AG08396 (cell line): ENCODE results near the gene DNAH3.
"Not testable (repeated sequence)": the region's sequence is repeated elsewhere in the genome, so short reads cannot be mapped to it uniquely, and the experiment has no call there.

Experiments used
- DNase-seq: peaks from one replicate; pipeline ENCODE4 v3.0.0; 2012; ENCODE audit warnings: low spot score, mixed read lengths

DNAH3 gene

DNA sequence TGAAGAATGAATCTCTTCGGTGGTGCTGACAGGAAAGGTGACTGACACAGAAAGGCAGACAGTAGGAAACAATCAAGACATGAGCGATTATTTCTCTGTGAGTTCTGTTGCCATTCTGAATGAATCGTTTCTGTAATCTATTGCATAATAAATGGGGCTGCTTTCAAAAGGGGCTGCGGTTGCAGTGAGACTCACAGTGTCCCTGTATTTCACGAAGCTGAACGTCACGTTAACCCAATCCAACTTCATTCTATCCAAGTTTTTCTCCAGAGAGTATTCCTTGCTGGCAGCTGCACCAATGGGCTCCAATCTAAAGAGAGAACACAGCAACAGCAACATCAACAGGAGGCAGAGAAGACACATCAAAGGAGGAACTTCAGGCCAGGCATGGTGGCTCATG lies 75.4 kb downstream of the DNAH3 start:
- DNase-seq, result no peak

DNA sequence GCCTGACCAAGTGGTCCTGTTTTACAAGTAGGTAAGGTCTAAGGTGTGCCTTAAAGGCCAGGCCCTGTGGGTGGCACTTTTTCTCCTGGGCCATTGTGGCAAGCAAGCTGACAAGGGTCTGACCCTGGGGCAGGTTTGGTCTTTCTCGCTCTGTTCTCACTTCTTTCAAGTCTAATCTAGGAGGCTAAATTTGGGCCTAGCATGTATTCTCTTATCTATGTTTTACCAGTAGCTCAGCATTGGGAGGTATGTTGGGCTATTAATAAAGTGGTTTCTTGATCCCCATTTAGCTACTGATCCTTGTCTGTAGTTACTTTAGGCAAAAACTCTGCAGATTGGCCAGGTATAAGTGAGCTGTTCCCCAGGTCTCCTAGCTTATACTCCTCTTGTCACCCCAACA lies 77.7 kb downstream of the DNAH3 start:
- DNase-seq, result no peak

DNA sequence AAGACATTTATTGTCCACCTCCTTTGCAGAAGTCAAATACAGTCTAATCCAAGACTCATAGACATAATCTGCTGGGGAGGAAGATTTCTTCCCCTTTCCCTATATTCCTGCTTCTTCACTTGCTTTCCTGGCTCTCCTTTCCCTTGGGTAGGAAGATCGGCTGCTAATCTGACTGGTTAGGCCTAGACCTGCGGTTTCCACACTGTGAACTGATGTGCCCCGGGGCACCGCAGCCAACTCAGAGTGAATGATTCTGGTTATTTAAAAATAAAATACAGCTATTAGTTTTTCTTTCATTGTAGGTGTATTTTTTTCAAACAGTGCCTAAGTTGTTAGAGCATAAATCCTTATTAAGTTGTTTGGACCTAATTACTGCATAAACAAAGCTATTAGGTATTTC lies 78.9 kb downstream of the DNAH3 start:
- DNase-seq, result no peak

DNA sequence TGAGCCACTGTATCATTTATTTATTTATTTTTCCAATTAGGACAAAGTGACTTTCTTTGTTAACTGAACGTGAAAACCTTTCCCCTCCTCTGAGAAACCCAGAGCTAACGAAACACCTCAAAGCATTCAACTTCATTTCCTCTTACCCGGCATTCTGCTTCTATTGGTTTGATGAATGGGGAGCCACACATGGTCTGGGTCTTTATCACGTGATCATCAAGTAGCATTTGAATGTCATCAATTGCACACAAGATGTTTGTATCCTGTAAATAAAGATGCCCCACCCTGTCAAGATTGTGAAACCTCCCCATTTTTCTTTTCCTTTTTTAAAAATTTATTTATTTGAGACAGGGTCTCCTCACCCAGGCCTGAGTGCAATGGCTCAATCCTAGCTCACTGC lies 80.1 kb downstream of the DNAH3 start:
- DNase-seq, result no peak

DNA sequence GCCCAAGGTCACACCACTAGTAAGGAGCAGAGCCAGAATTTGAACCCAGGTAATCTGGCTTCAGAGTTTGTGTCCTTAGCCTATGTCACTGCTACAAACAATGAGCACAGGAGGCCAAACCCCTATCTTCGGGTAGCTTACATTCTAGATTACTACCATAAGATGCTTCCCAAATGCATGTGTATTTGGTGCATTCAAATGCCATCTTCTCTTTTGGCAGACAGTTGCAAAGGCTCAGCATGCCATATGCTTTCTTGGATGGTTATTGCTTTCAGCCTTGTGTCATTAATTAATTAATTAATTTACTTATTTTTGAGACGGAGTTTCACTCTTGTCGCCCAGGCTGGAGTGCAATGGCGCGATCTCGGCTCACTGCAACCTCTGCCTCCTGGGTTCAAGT lies 80.7 kb downstream of the DNAH3 start:
- DNase-seq, result no peak

DNA sequence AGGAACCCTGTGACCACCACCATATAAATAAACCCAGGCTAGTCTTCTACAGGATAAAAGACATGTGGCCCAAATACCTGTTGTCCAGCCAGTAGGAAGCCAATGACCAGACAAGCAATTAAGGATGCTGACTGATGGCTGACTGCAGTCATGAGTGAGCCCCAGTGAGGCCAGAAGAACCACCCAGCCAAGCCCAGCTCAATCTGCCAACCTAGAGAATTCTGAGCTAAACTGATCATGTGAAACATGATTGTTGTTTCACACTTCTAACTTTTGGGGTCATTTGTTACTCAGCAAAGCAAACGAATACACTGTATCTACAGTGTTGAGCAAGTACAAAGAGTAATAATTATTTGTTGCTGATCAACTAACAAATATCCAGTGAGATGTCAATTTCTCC lies 86.4 kb downstream of the DNAH3 start:
- no peak for DNase-seq

DNA sequence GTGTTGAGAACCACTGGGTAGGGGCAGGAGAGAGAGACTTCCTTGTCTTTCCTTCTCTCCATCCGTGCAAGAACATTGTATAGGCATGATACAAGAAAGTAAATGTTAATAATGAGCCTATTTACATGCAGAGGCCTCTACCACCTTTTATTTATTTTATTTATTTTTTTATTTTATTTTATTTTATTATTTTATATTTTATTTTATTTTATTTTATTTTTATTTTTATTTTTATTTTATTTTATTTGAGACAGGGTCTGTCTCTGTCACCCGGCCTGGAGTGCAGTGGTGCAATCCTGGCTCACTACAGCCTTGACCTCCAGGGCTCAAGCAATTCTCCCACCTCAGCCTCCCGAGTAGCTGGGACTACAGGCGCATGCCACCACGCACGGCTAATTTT lies 87.3 kb downstream of the DNAH3 start:
- not testable (repeated sequence) for DNase-seq

DNA sequence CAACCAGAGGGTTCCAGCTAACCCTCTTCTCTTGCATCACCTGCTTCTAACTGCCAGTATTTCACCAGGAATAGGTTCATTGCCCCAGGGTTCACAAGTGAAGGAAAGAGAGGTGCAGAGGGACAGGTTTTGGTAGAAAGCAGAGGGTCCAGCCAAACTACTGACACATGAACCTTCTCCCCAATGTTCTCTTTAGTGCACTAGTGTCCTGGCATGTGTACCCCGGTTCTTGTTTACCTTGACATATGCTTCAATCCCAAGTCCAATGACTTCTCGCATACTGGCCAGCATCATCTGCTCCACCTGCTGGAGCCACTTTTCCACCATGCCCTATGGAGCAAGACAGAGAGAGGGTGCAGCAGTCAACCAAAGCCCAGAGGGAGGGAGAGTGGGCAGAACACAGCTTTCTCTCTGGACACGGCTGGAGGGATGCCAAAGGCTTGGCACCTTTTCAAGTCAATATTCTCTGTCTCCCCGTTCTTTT lies 90.6 kb downstream of the DNAH3 start:
- no peak for DNase-seq

DNA sequence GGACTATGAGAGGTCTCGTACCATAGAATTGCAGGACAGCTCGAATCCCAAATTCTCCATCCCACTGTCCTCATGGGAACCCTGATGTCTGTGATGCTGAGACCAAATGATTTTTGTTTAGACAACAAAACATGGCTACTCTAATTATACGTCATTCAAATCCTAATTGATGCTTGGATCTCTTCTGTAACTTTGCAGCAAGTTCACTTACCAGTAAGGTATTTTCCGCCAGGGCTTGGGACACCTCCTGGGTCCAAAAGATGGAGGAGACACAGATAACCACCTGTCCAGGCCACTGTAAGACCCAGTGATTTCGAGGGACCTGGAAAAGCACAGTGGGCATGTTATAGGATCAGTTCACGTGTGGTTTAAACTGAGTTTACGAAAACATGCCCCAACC lies 92.8 kb downstream of the DNAH3 start:
- DNase-seq, result no peak

DNA sequence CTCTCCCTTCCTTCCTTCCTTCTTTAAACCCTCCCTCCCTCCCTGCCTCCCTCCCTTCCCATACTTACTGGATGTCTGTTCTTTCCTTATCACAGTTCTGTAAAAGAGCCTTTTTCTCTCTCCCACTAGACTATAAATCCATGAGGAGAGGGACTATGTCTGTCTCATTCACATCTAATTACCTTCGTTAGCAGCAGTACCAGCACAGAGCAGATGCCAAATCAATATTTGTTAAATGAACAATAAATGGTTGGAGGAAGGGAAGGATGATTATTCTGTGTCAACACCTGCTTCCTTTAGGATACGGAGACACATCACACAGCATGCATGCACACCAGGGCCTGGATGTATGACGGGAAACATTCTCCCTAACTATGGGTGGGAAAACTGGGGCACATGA lies 94.2 kb downstream of the DNAH3 start:
- DNase-seq, result no peak

DNA sequence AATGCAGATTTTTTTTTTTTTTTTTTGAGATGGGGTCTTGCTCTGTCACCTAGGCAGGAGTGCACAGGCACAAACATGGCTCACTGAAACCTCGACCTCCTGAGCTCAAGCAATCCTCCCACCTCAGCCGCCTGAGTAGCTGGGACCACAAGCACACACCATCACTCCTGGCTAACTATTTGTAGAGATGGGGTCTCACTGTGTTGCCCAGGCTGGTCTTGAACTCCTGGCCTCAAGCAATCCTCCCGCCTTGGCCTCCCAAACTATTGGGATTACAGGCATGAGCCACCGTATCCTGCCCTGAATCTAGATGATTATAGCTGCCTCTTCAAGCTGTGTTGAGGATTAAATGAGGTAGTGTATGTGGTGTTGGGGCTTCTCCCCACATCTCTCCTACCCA lies 94.9 kb downstream of the DNAH3 start:
- not testable (repeated sequence) for DNase-seq

DNA sequence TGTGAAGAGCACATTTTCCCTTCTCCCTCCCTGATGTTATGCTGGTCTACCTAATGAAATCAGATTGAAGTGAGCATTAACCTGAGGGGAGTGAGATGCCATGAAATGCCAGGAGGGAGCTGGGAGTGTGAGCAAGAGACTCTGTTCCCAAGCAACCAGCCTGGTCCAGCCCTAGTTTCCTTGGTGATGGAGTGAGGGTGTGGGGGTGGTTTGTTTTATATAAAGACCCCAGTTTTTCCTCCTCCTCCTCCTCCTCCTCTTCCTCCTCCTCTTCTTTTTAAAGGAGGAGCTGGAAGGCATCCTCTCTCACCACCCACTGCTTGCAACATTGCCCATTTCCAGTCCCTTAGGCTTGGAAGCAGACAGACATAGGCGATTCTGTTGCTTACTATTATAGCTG lies 97.1 kb downstream of the DNAH3 start:
- DNase-seq, result no peak

DNA sequence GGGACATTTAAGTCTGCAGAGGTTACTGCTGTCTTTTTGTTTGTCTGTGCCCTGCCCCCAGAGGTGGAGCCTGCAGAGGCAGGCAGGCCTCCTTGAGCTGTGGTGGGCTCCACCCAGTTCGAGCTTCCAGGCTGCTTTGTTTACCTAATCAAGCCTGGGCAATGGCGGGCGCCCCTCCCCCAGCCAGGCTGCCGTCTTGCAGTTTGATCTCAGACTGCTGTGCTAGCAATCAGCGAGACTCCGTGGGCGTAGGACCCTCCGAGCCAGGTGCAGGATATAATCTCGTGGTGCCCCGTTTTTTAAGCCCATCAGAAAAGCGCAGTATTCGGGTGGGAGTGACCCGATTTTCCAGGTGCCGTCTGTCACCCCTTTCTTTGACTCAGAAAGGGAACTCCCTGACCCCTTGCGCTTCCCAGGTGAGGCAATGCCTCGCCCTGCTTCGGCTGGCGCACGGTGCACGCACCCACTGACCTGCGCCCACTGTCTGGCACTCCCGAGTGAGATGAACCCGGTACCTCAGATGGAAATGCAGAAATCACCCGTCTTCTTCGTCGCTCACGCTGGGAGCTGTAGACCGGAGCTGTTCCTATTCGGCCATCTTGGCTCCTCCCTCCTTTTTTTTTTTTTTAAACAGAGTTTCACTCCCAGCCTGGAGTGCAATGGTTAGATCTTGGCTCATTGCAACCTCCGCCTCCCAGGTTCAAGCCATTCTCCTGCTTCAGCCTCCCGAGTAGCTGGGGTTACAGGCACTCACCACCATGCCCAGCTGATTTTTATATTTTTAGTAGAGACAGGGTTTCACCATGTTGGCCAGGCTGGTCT lies 102.3 kb downstream of the DNAH3 start:
- DNase-seq, result not testable (repeated sequence)

DNA sequence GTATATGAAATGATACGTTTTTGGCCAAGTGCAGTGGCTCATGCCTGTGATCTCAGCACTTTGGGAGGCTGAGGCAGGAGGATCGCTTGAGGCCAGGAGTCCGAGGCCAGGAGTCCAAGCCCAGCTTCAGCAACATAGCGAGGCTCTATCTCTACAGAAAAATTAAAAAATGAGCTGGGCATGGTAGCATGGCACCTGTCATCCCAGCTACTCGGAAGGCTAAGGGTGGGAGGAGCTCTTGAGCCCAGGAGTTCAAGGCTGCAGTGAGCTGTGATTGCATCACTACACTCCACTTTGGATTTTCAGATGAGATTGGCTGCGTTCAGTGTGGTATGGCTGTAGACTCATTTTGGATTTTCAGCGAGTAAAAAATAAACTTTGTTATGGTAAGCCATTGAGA lies 112.4 kb downstream of the DNAH3 start:
- DNase-seq, result no peak

DNA sequence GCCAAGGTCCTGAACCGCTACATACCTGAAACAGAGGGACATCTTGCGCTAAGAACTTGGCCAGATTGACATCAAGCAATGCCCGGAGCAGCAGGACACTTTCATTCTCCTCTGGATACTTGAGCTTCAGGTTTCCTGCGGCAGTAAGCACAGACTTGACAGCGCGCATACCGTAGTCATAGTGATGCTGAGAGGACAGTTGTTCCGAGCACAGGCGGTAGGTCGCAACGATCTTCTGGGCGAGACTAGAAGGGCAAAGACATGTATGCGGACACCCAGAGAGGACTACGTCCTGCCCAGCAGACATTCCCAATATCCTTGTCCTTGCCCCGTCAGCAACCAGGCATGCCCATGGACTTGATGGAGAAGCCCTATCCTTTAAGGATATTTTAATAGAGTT lies 112.9 kb downstream of the DNAH3 start:
- no peak for DNase-seq

DNA sequence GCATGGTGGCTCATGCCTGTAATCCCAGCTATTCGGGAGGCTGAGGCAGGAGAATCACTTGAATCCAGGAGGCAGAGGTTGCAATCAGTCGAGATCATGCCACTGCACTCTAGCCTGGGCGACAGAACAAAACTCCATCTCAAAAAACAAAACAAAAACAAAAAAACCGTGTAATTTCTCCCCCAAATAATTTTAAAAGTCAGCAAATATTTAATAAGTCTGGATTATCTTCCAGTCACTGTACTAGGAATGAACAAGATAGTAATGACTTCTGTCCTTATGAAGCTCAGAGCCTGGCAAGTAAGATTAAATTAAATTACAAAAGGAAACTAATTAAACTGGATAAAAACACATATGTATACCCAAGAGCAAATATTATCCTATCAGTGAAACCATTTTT lies 113.5 kb downstream of the DNAH3 start:
- DNase-seq, result no peak

DNA sequence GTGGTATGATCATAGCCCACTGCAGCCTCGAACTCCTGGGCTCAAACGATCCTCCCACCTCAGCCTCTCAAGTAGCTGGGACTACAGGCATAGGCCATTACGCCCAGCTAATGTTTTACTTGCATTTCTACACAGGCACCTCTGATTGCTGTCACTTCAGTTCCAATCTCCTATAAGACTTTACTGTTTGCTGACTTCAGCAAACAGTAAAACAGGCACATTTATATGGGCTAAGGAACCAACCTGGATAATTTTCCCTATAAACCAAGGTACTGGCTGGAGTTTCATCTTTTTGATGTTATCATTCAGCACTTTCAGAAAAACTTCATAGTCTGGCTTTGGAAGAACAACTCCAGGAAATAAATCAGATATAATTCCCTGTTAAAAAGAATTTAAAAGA lies 114.2 kb downstream of the DNAH3 start:
- DNase-seq, result no peak

DNA sequence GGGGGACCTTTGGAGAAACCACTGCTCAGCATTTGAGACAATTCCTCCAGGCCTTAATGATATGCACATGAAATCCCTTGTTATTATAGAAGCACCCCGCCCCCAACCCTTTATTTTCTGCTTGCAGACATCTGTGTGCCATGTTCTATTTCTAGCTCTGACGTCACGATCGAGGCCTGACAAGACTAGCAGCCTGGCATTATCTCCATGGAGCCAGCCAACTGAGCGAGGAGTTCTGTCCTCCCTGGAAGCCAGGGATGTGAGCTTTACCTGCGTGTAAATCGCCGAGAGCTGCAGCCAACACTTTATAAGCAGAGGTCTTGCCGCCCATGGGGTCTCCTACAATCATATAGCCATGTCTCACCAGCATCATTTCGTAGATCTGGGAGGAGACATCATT lies 116.9 kb downstream of the DNAH3 start:
- no peak for DNase-seq

DNA sequence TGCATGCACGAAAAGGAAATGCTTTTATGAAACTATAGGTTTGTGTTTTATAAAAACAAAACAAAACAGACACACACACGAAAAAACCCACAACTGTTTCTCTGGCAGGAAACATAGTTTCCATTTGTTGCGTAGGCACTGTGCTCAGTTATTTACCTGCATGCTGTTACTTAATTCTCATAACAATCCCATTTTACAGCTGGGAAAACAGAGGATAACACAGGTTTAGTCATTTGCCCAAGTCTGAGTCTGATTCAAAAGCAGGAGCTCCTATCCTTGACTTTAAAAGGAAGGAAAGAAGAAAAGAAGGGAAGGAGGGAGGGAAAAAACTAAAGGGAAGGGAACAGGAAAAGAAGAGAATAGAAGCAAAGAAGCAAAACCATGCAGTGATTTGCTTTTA lies 117.4 kb downstream of the DNAH3 start:
- no peak for DNase-seq

DNA sequence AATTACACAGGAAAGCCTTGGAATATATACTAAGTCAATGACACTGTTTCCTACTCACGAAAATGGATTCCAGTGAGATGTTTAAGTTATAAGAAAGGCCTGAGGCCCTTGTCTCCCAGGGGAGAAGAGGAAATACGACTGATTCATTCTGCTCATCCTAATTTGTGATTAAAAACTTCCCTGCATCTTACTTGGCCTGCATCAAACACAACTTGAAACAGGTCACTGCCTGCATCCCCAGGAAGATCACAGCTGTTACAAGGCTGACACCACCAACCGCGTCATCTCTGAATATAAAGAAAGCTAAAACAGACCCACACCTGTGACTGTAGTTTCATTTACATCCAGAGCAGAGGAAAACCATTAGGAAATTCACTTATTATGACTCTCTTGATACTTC lies 121.9 kb downstream of the DNAH3 start:
- DNase-seq, result no peak

DNA sequence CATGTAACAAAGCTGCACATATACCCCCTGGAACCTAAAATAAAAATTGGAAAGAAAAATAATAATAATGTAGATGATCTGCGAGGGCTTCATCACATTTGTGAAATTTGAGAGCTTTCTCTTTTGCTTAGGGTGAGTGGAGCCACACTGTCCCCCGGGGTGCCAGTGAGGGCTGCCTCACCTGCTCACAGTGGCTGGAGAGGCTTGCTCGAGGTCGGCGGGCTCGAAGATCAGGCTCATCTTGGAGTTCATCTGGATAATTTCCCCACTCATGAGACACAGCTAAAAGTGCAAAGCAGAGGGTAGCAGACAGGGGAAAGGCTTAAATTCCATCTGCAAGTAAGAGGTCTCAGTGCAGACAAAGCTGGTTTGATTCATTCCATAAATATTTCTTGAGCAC lies 123.8 kb downstream of the DNAH3 start:
- no peak for DNase-seq

DNA sequence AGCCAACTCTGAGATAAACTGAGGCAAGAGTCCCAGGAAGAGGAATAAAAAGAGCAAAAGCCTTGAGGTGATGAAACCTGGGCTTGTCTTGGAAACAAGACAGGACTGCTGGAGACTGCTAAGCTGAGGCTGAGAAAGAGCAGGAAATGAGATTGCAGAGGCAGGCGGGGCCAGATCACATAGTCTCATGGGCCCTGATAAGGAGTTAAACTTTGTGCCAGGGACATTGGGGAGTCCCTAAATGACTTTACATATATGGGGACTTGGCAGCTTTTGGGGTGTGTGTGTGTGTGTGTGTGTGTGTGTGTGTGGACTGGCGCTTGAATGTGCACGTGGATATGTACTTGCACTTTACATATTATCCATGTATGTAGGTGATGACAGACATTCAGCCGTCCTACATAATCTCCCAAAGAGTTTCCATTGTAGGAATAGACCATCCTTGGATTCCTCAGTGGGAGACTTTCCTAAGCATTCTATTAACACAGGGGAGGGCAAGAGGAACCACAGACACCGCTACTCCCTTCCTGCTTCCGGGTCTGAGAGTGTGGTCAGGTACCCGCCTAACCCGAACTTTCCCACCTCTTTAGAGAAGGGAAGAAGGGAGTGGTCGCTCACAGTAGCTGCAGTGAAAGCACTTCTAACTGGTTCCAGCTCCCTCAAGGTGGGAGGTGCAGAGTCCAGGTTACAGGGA lies 127.0 kb downstream of the DNAH3 start:
- no peak for DNase-seq

DNA sequence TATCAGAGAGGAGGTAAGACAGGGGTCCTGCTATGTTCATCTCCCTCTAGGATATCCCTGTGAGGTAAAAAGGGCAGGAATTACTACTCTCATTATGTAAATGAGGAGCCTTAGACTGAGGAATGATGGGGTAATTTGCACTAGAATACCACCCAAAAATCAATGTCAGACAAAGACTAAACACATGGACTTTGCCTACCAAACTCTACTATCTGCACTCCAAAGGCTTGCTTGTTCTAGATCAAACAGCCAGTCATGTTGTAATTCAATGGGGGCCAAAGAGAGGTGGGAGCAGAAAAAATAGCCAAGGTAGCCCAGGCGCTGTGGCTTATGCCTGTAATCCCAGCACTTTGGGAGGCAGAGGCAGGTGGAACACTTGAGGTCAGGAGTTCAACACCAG lies 129.3 kb downstream of the DNAH3 start:
- DNase-seq, result no peak

DNA sequence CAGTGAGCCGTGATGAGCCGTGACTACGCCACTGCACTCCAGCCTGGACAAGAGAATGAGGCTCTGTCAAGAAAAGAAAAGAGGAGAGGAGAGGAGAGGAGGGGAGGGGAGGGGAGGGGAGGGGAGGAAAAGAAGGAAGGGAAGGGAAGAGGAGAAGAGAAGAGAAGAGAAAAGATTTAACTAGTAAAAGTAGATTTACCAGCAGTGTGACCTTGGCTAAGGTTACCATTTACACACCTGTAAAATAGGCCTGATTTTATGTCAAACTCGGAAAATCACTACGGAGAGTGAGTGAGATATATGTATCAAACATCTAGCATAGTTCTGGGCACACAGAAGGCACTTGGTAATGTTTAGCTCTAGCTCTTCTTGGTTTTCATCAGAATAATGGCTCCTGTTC lies 140.8 kb downstream of the DNAH3 start:
- no peak for DNase-seq
